HG03095 (cell line): ENCODE results near the gene KRT33A.

Experiments
- ATAC-seq: cut with Tn5 transposase; IDR thresholded peaks from one replicate; pipeline ENCODE4 v1.9.1; 2021; ENCODE audit warnings: moderate library complexity; ENCODE audit not compliant: unreplicated experiment

Gene KRT33A

DNA sequence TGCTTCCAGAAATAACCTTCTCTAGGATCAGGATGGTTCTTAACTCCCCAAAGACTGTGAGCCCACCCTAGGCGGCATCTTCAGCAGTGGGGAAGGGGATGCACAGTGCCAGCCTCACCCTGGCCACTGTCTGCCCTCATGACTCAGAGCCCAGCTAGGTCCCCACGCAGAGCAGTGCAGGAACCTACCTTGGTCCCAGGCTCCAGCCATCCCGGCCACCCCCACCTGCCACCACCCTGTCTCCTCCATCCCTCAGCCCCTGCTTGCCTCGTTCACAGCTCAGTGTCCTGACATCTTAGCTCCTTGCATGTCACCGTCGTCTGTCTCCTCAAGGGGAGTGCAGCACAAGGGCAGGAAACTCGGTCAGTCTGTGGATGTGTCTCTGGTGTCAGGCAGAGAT, 19.0 kb downstream of the KRT33A start:
- ATAC-seq = no peak

DNA sequence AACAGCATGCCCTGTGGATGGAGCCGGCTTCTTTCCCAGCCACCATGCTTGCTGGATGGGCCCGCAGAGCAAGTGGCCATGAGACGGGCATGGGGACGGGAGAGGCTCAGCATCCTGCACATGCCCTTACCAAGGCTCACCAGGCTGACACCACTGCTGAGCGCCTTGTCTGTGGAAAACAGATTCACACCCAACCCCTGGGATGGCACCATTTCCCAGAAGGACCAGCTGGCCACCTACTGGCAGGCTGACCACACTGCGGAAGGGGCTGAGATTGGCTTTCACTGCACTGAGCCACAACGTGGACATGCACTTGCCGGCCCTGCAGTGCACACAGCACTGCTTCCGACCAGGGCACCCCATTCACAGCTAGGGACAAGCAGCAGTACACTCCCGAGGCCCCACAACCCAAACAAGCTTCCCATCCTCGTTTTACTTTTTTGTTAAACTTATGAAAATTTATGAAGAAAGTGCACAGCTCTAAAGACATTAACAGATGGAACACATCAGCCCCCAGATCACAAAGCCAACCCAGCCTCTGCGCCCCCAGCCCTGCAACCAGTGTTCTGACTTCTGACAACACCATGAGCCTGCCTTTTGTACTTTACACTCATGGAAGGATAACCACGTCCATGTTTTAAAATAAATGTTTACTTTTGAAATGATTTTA, 21.2 kb downstream of the KRT33A start:
- no peak for ATAC-seq

DNA sequence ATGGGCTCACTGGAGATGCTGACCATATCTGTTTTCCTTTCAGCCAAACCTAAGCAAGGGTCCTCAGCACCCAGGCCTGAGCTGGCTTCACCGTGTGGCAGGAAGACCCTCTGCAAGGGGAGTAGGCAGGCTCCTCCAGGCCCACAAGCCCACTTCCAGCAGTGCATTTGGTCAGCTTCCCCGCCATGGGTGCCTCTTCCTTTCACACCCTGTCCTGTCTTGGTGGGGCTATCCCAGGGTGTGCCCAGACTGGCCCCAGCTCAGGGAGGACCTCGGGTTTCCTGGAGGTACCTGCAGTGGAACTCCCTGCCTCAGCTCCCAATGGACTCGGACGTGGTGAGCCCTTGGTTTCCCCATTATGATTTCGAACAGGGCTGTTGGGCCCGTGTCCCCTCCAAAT, 22.4 kb downstream of the KRT33A start:
- no peak for ATAC-seq

DNA sequence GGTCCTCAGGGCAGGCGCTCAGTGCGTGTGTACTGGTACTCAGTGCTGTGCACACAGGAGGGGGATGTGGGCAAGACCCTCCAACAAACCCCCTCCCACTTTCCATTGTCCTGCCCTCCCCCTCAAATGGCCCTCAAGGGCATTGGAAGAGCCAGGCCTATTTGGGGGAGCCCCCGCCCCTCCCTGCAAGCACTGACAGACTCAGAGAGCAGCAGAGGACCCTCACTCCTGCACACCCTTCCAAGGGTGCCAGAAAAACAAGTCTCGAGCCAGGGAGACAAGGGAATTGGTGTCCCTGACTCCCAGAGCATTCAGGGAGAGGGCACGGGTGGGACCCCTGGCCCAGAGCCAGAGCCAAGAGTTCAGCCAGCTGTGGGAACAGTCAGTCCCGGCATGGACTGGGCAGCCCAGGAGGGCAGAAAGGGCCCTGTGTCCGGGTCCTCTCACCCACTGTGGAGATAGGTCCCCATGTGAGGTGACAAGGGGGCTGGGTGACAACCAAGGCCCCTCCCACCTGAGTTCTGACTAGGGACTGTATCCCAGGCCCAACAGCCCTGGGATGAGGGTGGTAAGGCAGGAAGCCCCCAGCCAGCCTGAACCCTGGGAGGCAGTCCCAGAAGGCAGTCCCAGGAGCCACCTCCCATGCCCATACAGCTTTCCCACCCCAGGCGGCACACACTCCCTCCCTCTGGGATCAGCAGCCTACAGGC, 23.1 kb downstream of the KRT33A start:
- ATAC-seq = no peak

DNA sequence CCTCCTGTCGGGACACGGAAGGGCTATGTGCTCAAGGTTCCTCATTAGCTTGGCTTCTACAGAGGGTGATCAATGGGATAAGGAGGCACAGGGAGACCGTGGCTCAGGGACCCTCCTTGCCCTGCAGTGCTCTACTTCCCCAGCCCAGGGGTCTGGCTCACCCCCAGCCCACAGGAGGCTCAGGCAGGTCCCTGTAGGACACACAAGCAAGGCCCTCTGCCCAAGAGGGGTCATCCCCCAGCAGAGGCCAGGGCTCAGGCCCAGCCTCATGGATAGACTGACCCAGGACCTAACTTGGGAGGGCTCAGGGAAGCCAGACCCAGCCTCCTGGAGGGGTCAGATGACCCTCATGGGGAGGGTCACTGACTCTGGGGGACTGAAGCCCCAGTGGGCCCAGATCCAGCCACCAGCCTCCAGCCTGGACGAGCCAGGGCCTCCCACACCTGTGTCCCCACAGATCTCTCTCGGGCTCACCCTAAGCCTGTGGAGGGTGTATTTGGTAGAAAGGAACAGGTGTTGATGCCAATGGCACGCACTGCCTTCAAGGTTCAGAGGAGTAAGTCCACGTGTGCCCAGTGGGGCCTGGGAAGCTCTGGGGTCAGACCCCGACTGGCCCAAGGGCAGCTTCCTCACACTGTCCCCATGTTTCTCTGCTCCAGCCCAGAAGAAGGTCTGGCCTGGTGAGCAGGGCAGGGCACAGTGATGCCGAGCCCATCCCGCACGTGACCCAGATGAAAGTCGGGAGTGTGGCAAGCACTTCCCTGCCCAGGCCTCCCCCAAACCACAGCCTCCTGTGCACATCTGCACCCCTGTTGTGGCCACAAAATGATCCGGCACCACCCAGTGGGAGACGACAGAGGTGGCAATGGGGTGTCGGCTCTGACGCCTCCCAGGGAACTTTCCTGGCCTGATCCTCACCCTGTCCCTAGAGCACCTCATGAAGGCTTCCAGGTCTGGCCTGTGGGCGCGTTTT, 24.2 kb downstream of the KRT33A start:
- ATAC-seq = no peak

DNA sequence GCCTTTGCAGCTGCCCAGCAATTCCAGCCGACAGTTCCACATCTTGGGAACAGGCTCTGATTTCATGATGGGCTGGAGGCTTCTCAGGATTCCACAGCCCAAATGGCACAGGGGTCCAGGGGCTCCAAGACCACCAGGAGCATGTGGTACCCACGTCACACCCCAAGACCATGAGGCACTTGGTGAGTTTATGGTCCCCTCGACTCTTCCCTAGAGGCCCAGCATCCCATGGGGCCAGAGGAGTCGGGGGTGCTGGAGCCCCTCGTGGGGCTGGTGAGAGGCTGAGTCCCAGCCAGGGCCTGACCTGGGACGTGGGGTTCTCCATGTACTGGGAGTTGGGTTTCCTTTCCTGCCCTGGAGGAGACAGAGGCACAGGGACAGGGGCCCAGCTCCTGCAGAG, 25.0 kb downstream of the KRT33A start:
- ATAC-seq = no peak

DNA sequence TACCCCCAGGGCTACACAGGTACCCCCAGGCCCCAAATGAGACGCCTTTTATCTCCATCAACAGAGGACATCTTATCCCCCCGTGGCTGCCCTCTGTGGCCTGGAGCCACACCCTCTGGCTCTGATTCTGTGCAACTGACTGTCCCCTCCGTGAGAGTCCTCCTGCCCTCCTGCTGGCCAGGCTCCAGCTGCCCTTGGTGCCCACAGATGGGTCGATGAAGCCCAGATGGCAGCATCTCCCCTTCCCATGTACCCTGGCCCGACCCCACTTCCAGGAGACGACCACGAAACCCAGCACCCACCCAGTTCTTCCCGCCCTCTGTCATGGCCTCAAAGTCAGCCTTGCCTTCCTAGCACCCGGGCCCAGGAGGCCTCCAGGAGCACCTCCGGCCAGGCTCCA, 25.5 kb downstream of the KRT33A start:
- ATAC-seq = no peak

DNA sequence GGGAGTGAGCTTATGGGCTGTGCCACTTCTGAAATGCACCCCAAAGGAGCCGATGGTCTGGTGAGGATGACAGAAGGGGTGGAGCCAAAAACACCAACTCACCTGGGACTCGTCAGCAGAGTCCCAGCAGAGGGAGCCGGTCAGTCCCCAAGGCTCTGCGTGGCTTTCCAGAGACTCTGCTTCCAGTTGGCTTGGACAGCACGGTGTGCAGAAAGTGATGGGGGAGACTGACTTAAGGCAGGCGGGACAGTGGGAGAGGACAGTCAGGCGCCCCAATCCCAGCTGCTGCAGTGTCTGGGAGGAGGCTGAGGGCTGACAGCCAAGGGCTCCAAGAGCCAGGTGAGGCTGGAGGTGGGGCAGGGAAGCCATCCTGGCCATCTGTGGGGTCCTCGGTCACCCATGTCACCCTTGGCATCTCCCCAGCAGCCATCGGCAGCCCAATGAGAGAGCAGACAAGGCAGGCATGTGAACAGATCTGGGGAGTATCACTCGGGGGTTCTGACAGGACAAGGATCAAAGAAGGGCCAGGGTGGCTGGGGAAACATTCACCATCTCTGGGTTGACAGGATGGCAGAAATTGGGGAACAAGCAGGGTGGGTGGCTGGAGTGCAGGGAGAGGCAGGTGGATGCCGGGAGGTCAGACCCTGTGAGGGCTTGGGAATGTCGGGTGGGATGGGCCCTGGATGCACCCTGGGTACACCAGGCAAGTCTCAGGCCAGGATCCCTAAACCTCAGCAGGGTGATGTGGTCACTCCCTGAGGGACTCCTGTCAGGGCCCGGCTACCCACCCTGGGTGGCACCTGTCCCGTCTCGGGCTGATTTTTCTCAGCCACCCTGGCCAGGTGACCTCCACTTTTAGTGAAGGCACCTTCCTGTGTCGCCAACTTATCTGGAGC, 26.2 kb downstream of the KRT33A start:
- no peak for ATAC-seq

DNA sequence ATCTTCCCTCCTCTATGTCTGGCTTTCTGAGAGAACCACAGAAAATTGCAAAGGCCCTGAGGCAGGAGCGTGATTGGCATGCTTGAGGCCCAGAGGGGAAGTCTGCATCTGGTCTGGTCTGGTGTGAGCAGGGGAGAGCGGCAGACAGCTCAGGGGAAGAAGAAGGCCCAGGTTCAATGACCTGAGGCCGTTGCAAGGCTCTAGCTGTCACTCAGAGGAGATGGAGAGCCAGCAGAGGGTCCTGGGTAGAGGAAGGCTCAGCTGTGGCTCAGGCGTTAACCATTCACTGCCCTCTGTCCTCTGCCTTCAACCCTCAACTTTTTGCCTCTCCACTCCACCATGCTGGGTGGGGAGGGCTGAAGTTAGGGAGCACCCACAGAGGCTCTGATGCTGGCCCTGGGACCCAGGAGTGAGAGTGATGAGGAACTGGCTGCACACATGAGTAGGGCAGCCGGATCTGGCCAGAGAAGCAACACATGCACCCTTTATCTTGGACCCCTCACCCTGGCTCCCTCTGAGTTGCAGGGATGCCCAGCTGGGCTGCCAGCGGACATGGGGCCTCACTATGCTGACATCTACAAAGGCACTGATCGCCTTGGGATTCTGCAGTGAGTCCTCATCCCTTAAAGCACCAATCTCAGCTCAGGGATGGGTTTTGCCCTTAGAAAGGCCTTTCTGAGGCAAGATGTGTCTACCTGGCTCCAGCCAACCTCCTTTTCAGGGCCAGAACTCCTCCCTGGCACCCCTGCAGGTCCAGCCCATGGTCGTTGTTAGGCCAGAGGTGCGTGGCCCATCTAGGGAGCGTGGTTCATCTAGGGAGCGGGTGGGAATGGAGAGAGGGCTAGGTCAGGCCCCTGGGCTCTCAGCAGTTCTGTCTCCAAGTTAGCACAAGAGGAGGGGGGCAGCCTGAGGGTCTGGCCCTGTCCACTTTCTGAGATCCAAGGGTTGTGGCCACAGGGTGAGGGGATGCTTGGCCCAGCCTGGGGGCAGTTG, 27.4 kb downstream of the KRT33A start:
- no peak for ATAC-seq

DNA sequence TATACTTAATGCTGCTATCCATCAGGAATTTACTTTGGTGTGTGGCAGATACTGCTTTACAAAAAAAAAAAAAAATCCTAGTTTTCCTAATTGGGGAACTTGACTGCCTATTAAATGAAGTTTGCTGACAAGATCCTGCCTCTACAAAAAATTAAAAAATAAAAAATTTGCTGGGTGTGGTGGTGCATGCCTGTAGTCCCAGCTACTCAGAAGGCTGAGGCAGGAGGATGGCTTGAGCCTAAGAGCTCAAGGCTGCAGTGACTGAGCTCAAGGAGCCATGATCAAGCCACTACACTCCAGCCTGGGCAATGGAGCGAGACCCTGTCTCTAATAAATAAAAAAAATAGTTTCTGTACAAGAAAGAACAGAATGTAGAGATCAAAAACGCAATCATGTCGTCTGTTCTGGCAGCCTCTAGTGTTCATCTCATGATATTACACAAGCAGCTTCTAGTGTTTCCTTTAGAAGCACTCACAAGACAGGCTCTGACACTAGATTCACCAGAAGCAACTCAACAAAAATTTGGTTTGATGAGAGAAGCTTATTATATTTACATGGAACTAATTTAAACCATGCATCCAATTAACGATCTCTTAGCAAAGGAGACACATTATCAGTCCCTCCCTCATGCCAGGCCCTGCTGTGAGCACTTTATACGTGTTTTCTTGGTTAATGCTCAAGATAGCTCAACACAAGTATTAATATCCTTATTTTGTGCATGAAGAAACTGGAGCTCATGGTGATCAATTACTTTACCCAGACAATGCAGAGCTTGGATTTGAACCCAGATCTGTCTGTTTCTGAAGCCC, 28.3 kb downstream of the KRT33A start:
- ATAC-seq = no peak

DNA sequence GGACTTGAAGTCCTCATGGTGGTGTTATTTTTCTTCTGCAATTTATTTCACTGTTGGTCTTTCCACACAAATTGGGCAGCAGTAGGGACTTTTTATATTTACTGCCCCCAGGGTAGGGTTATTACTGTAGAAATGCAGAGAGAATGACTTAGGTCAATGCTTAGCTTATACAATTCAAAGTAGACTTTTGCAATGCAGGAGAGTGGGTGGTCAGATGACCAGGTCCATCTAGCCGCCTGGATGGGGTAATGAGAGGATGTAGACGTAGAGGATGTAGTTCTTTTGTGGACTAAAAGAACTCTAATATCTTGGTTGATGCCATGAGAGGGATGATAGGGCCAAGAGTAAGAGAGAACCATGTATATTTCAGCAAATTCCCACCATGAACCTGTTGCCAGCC, 32.4 kb downstream of the KRT33A start:
- ATAC-seq = no peak

DNA sequence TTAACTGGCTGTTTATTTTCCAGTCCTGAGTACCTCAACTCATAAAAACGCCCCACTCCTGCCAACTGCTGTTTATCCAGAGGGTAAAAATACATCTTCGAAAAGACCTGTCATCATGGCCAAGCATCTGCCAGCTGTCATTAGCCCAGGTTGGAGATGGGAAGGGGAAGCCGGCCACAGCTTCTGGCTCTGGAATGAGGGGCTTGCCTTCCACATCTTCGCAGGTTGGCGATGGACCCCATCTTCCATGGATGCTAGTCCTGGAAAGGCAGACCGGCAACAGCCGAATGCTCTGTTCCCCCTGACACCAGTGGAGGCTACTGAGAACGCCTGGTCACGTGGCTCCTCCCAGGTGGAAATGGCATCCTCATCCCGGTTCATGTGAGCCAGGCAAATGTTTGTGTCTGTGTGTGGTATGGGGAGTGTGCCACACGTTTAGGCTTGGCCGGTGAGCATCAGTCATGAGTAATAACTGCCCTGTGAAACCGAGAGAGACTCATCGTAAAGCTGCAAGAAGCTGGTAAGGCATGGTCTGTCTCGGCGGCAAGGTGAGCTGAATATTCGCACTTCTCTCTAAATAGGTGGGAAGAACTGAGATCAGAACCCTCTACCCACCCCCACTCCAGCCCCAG, 34.7 kb downstream of the KRT33A start:
- ATAC-seq = no peak

DNA sequence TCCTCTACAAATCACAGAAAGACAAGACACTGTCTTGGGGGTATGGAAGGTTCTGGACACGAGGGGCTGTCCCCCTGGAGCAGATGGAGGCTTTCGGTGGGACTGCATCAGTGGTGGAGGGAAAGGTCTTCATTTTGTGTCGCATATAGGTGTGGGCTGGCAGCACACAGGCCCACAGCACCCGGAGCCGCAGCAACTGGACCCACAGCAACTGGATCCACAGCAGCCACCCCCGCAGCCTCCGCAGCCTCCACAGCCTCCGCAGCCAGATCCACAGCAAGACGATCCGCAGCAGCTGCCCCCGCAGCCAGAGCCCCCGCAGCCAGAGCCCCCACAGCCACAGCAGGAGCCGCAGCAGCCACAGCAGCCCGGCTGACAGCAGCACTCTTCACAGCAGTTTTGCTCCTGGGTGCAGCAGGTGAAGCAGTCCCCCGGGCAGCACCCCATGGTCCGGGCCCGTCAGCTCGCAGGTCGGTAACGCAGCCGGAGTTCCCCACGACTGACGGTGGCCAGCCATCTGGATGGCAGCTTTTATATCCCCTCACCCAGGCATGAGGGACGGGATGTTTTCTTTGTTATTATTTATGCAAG, 35.3 kb downstream of the KRT33A start, which contains the start of gene KRTAP17-1:
Gene KRTAP17-1 (minus strand): TSS at position 507 of the 591 bp plus-strand sequence. CDS start 60 bp downstream, at position 447.
- no peak for ATAC-seq

DNA sequence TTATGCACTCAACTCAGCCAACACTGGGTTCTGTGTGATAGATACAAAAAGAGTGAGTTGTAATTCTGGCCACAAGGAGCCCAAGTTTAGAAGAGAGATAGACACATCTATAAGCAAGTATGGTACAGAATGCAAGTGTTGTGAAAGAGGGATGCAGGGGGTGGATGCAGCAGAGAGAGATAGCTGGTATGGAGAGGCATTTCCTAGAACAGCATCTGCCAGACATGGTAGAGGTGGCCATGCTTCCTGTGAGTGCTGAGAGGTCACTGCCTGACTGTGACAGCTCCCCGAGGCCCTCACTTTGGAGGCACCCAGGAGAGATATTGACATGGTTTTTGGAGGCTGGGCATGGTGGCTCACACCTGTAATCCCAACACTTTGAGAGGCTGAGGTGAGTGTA, 39.5 kb downstream of the KRT33A start:
- ATAC-seq = no peak

DNA sequence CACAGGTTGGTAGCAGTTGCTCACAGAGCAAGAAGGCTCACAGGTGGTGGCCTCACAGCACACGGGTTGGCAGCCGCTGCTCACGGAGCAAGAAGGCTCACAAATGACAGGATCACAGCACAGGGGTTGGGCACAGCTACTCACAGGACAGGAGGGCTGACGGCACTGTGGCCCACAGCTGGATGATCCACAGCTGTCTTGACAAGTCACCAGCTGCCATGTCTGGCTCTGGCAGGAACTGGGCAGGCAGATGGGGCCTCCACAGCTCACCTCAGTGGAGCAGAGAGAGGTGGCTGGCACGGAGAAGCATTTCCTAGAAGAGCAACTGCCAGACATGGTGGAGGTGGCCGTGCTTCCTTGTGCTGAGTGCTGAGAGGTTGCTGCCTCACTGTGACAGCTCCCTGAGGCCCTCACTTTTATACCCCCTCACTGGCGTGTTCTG, 41.7 kb downstream of the KRT33A start, which contains the start of gene KRTAP16-1:
Gene KRTAP16-1 (minus strand): TSS at position 392 of the 442 bp plus-strand sequence. CDS start 56 bp downstream, at position 336.
- no peak for ATAC-seq

DNA sequence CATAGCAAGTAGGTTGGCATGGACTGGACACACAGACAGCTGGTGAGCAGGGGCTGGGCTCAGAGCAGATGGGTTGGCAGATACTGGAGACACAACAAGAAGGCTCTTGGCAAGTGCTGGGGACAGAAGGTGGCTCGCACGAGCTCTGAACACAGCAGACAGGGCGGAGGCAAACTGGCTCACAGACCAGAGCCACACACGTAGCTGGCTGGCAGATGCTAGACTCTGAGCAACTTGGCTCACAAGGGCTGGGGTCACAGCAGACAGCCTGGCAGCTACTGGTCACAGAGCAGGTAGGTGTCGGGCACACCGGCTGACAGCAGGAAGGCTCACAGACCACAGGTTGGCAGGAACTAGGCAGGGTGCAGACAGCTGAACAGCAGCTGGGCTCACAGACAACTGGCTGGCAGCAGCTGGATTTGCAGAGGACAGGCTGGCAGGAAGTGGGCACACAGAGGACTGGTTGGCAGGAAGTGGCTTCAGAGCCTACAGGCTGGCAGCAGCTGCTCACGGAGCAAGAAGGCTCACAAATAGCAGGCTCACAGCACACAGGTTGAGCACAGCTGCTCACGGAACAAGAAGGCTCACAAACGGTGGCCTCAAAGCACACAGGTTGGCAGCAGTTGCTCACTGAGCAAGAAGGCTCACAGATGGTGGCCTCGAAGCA, 42.2 kb downstream of the KRT33A start:
- ATAC-seq = no peak

DNA sequence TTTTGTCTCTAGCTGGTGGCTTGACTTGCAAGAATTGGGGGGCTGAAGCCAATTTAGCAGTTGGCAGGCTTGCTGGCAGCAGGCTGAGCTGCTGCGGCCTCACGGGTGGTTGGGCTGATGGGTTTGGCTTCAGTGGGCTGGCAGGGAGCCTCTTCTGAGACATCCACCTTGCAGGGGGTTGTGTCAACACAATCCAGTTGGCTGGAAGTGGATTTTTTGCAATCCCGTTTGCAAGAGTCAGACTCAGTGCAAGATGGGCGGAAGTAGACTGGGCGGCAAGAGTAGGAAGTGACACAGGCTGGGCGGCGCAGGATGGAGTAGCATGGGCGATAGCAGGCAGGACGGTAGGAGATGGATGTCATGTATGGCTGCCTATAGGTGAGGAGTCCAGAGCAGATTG, 43.0 kb downstream of the KRT33A start:
- ATAC-seq = no peak
